Esophagus squamous epithelium (tissue), 4 donors: ENCODE results near the gene CASP3.

Experiments used
- POLR2A ChIP-seq, 4 donors: fragments of 450-650 bp; IDR thresholded peaks; one replicate each; pipeline ENCODE4 v1.6.1; 2017; ENCODE audit warnings: antibody characterized with exemption in 4 of 4, mild to moderate bottlenecking in 4 of 4, moderate library complexity in 3 of 4
- TF ChIP-seq, protein P1 (sequence below), 6 experiments: fragments of 450-650 bp in 4 of 6; fragments of 200-600 bp in 2 of 6; sonication (generic) in 2 of 6; IDR thresholded peaks; one replicate each; pipeline ENCODE4 v1.5.1; 2016 to 2019; ENCODE audit warnings: antibody characterized with exemption in 6 of 6, mild to moderate bottlenecking in 4 of 6, moderate library complexity in 4 of 6

DNA sequence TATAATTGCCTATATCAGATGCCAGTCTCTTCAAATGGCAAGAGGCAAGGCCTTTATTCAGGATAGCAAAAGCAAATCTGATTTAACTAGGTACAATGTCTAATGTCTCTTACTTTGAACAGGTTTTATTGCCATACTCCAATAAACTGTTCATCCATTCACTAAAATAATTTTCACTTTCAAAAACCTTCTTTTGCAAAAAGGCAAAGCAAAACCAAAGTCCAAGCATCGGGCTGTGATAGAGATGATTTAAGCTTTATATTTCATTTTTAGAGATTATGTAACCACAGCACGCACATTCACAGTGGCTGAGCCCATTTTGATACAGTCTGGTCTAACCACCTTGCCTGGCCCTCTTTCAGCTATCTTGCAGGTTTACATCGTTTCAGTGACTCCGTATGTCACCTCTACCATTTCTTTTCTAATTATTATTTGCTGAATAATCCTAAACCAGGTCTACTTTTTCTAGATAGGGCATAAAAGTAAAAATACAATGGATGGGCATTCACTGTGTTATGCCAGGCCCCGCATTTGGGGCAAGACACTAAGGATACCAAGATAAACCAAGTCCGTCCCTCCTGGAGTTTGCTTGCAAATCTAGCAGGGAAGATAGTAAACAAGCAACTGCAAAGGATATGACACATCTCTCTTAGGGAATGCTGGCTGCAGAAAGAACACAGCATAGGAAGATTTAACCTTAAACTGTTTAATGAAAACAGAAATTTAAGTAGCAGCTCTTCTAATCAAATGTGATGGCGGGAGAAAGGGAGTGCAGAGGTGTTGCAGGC lies 1.8 kb downstream of the CASP3 start:
- TF ChIP-seq, protein P1, sequence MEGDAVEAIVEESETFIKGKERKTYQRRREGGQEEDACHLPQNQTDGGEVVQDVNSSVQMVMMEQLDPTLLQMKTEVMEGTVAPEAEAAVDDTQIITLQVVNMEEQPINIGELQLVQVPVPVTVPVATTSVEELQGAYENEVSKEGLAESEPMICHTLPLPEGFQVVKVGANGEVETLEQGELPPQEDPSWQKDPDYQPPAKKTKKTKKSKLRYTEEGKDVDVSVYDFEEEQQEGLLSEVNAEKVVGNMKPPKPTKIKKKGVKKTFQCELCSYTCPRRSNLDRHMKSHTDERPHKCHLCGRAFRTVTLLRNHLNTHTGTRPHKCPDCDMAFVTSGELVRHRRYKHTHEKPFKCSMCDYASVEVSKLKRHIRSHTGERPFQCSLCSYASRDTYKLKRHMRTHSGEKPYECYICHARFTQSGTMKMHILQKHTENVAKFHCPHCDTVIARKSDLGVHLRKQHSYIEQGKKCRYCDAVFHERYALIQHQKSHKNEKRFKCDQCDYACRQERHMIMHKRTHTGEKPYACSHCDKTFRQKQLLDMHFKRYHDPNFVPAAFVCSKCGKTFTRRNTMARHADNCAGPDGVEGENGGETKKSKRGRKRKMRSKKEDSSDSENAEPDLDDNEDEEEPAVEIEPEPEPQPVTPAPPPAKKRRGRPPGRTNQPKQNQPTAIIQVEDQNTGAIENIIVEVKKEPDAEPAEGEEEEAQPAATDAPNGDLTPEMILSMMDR (IDR thresholded peaks at IDR 0.05), result no peak
- no peak for TF ChIP-seq POLR2A (IDR thresholded peaks at IDR 0.05)
